GM18909 (cell line): ENCODE measurements around the gene ECHDC3.

Experiments
- ATAC-seq: cut with Tn5 transposase; IDR thresholded peaks from one replicate; pipeline ENCODE4 v1.9.1; 2021; ENCODE audit warnings: mild to moderate bottlenecking; ENCODE audit not compliant: unreplicated experiment, poor library complexity

ECHDC3 gene

DNA sequence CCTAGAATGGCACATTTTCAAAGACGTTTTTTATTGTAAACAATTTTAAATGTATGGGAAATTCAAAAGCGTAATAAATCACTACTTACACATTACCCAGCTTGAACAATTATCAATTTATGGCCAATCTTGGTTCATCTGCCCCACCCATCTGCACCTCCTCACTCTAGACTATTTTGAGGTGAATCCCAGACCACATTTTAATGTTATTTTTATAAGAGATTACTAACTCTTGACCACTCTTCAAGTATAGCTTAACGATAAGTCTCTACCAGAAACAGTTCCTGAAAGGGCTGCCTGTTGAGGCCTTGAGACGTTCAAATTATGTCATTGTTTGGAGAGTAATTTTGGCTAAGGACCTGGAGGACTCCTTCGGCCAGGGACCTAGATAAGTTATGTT, 33.2 kb downstream of the ECHDC3 start:
- ATAC-seq, result no peak

DNA sequence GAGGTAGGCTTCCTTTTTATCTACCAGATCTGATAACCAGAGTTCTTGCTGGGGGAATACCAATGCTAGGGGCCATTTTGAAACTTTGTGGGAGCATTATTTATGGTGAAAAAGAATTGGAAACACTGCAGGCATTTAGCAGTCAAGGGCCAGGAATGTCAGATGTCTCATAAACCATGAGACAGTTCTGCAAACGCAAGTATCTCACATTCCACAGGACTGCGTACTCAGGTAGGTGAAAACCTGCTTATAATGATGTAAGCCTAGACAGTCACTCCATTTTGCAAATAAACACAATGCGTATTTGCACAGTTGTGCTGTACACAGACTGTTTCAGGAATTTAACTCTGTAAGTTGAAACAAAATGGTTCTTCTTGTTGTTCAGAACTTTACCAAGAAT, 33.9 kb downstream of the ECHDC3 start:
- ATAC-seq, result no peak

DNA sequence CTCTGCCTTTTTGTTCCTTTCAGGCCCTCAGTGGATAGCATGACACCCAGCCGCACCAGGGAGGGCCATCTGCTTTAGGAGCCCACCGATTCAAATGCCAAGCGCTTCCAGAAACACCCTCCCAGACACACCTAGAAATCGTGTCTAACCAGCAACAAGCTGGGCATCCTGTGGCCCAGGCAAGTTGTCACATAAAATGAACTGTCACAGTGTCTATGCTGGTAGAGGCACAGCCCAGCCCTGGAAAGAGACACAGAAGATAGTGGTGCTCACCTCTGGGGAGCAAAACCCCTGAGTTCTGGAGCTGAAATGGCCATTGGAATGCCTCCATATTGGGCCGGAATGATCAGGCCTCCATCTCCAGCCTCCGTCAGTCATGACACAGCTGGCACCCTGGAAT, 38.9 kb downstream of the ECHDC3 start:
- ATAC-seq, result no peak

DNA sequence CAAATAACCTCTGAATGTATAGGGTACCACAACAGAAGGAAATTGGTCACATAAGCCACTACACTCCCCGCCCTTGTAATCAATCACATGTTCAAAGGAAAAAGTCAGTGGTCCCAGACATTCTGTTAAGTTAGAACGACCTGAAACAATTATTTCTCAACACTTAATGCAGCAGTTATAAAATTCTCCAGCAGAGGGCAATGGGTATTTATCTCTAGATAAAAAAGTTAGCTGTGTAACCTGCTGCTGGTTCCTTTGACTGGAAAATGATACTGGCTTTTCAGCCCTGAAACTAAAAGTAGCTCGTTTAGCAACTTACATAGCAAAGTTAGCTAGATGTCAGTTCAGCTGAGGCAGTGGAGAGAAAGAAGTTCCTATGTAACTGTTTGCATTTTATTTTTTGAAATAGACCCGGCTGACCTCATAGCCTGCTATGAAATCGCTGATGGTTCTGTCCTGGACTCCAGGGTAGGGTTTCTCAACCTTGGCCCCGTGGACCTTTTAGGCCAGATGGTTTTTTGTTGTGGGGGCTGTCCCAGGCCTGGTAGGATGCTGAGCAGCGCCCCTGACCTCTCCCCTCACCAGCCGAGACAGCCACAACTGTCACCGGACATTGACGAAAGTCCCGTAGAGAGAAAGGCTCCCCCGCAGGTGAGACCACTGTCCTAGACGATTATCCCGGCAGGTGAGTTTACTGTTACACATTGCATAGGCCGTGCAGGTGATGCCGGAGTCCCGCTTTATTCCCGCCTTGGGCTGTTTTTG, 40.8 kb downstream of the ECHDC3 start:
- ATAC-seq, result peak; percentile 74

DNA sequence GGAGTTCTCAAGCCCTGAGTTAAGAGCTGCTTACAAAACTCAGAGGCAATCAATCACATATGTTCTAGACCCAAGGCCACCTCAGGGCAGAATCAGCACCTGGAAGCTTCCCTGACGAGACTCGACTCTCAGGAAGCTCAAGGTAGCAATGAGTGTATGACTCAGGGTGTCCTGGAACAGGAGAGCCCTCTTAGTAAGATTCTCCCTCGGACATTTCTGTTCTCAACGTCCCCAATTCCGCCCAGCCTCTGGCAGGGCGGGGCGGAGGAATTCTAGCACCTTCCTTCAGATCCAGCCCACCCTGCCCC, 41.3 kb downstream of the ECHDC3 start:
- no peak for ATAC-seq

DNA sequence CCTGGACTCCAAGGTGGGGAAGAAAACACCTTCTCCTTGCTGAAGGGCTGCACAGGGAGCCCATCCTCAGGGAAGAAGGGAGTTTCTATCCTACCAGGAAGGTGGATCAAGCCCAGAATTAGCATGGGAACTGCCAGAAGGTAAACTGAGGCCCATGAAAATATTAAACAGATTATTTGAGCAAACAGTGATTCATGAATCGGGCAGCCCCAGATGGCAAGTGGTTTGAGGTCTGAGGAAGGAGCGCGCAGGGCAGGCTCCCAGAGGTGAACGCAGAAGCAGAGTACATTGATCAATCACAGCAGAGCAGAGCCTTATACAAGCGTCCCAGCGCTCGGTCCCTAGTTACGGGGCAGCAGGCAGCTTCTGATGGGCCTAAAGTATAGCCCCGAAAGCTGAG, 45.2 kb downstream of the ECHDC3 start:
- ATAC-seq, result no peak

DNA sequence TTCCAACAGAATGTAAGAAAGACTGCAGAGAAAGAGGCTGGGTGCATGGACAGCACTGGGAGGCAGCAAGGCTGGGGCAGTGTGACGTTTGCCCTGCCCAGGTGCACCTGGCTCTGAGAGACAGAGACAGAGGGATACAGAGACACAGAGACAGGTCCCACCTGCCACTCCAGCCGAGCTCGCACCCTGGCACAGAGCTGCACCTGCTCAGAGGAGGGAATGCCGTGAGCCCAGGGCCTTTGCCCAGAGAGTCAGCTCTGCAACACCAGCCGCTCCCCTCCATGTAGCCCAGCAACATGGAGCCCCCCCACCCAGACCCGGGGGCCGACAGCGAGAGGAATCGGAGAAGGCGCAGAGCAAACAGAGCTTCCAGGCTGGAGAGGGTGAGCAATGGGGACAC, 45.7 kb downstream of the ECHDC3 start:
- ATAC-seq, result no peak

DNA sequence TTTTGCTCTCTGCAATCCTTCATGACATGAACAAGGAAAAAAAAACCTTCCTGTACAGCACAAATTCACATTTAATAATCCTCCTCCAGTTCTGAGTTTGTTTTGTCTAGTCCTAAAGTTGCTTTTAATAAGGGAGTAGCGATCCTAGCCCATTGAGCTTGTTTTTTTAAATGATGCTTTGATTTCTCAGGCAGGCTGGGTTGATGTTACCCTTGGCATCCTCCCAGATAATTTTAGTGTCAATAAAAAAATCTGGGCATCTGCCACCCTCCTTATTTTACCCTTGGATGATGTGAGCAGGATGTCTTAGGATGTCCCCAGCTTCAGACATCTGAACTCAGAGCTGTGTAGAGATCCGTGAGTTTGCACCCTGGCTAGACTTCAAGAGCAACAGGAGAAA, 47.1 kb downstream of the ECHDC3 start:
- no peak for ATAC-seq

DNA sequence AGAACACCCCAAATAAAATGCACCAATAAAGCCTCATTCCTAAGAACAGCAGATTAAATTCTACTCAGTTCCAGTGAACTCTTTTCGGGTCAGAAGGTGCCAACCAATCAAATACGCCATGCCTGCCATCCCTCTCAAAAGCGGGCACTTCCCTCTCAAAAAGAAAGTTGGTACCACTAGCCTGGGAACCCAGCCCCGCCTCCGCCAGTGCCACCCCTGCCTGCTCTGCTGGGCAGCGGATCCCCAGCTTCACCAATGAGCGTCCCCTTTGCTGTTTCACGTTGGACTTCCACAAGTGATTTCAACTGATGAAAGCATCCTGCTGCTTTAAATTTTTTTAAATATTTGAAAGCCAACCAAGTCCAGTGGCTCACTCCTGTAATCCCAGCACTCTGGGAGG, 47.8 kb downstream of the ECHDC3 start:
- no peak for ATAC-seq

DNA sequence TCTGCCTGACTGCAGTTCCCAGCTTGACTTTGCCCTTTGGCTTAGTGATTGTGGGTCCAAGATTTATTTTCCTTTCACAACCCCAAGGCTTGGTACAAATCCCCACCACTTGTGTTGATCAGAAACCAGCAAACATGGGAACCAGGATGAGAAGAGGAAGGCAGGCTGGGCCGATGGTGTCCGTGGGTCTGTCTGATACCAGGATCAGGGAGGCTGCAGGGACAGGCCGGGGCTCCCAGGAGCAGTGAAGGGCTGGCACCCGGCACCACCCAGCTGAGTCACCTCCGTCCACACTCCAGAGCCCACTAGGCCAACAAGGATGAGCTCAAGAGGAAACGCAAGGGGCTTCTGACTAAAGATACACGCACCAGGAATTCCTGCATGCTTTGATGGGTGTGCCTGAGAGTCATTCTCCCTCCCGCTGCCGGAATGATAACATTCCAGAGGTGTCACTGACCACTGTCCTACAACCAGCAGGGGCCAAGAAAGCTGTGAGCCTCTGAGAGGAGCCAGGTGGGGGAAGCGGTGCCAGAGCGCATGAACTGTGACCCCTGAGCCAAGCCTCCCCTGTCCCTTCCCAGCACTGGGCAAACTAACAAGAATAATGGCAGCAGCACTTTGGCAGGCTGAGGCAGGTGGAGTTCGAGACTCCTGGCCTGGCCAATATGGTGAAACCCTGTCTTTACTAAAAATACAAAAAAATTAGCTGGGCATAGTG, 51.7 kb downstream of the ECHDC3 start:
- no peak for ATAC-seq

DNA sequence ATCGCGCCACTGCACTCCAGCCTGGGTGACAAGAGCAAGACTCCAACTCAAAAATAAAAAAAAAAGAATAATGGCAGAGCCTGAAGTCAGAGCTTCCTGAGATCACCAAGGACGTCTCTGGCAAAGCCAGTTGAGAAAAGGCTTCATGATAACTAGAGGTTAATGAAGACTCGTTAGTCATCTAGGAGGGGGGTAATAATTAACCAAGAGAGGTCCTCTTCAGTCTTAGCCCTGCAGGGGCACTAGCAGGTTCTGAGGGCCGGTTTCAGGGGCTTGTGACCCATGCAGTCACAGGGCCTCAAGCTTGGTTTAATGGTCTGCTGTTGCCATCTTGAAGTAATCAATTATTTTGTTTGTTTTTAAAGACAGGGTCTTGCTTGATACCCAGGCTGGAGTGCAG, 52.4 kb downstream of the ECHDC3 start:
- ATAC-seq, result no peak

DNA sequence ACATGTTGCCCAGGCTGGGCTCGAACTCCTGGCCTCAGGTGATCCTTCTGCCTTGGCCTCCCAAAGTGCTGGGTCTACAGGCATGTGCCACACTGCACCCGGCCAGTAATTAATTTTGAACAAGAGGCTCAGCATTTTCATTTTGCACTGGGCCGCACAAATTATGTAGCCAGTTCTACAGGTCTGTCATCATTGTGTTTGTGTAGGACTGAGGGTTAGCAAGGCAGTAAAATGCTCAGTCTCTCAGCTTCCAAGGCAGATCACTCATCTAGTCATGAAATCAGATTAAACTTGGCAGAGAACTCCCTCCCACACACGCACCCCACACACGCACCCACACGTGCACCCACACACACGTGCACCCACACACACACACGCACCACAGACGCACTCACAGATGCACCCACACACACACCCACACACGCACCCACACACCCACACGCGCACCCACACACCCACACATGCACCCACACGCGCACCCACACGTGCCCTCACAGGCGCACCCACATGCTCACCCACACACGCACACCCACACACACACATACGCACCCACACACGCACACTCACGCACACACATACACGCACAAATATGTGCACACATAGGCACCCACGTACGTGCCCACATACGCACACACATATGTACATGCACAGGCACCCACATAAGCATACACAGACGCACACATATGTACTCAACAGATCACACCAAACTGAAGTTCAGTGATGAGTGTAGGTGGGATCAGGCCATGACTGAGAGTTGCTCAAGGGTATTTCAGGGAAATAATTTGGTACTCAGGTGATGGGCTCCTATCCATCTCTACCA, 53.1 kb downstream of the ECHDC3 start:
- no peak for ATAC-seq

DNA sequence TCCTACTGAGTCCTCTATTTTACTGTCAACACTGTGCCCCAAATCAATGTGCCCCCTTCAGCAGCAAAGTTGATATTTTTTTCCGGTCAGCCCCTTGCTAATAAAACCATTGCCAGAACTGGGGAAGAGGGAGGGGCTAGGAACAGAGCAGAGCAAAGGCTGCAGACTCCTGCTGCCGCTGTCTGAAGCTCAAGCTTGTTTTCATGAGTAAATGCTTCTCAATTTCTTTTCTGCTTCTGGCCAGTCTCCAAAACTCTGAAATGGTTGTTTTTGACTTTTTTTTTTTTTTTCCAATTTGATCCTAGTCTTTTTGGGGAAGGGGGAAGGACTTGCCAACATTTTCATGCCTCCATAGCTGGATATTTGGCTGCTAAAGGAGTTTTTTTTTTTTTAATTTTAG, 54.3 kb downstream of the ECHDC3 start:
- ATAC-seq, result no peak

DNA sequence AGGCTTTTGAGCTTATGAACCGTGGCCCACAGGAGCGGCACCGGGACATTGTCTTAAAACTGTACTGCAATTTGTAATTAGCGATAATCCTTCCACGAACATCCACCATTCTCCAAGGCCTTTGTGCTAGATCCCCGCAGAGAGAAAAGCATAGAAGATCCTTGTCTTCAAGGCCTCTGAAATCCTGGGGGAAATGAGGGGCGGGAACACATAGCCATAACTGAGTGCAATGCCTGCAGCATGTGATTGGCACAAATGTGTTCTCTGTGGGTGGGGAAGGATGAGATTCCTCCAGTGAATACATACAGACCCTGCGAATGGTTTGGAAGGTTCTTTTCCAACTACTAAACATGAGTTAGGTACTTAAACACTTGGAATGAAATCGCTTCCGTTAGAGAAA, 55.1 kb downstream of the ECHDC3 start:
- ATAC-seq, result no peak

DNA sequence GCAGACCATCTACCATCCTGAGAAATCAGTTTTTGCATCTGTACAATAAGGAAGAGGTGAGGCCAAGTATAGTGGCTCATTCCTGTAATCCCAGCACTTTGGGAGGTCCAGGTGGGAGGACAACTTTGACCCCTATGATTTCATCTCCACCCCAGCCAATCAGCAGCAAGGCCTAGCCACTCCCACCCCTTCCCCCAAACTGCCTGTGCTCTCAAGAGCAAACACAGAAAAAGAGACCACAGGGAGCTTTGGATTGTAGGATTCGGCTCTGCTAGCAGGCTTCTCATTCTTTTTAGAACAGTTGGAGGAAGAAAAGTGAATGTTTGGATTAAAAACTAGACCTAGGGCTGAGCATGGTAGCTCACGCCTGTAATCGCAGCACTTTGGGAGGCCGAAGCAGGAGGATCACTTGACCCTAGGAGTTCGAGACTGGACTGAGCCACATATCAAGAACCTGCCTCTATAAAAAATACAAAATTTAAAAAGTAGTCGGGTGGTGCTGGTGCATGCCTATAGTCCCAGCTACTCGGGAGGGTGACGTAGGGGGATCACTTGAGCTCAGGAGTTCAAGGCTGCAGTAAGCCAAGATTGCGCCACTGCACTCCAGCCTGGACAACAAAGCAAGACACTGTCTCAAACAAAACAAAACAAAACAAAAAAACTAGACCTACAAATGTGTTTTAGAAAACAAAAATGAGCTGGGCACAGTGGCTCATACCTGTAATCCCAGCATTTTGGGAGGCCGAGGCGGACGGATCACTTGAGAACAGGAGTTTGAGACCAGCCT, 55.9 kb downstream of the ECHDC3 start:
- ATAC-seq, result no peak

DNA sequence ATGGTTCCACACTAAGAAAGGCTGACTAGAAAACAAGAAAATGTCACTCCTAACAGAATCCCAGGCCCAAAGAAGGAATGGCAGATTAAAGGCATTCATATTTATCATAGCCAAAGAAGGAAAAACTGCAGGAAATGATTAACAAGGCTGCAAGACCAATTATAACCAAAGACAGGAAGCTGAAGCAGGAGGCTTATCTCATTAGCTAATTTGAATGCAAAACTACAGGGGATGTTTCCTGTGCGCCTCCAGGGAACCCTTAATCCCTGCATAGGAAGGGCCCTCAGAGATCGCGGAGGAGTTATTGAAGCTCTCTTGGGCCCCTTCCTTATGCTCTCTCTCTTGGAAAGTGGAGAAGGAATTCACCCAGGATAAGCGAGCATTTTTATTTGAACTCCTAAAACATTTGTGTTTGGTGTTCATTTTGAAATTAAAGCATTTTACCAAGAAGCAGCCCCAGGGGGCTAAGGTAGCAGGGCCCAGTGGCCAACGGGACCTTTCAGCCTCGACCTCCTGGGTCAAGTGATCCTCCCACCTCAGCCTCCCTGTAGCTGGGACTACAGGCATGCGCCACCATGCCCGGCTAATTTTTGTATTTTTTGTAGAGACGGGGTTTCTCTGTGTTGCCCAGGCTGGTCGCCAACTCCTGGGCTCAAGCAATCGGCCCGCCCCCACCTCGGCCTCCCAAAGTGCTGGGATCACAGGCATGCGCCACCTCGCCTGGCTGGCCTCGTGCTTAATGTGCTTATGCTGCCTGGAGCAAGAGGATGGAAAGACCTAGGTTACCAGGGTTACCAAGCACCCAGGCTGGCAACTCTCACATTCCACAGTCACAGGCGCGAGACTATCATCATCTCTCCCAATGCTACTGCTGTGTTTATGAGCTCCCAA, 56.9 kb downstream of the ECHDC3 start:
- no peak for ATAC-seq

DNA sequence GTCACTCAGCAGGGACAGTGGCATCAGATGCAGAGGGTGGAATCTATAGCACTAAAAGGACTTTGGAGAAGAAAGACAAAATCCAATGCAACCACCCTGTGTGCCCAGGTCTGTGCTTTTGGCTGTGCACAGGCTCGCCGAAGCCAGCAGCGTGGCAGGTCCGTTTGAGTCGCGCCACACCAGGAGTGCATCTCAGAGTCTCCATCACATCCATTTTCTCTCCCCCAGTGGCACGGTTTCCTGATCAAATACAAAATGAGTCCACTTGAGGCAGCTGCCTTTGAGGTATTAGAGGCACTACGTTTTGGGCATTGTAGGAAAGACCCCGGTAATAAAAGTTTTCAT, 57.5 kb downstream of the ECHDC3 start:
- no peak for ATAC-seq

DNA sequence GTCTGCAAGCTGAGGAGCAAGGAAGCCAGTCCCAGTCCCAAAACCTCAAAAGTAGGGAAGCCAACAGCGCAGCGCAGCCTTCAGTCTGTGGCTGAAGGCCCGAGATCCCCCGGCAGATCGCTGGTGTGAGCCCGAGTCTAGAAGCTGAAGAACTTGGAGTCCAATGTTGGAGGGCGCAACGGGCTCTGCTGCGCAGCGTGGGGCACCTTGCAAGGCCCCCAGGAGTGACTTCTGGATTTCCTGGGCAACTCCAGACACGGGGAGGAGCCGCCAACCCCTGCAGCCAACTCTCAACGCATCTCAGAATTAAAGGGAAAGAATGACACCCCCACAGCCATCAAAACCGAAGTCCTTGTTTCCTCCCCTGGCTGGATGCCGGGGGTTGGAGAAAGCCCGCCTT, 62.2 kb downstream of the ECHDC3 start:
- ATAC-seq, result no peak

DNA sequence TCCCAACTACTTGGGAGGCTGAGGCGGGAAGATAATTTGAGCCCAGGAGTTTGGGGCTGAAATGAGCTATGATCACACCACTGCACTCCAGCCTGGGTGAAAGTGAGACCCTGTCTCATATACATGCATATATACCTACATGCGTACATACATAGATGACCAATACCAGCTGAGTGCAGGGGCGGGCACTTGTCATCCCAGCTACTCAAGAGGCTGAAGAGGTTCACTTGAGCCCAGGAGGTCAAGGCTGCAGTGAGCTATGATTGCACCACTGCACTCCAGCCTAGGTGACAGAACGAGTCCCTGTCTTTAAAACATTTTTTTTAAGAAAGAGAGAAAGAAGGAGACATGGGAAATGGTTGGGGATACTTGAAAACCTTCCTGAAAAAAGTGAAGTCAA, 63.6 kb downstream of the ECHDC3 start:
- no peak for ATAC-seq

DNA sequence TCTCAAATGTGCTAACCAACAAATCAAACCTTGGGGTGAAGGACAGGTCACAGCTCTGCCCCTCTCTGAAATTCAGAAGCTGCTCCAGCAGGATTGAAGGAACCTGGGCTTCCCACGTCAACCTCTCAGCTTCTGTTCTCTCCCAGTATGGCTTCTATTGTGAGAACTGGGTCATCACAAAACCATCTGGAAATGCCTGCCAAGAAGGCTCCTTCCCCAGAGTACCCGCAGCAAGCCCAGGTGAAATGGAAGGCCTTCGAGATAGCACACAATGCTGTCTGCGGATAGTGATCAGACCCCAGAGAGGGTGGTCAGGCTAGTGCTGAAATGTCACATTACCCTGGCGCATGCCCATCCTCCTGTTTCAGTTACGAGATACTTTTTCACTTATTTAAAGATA, 64.5 kb downstream of the ECHDC3 start:
- ATAC-seq, result no peak
